ENCODE data around the gene ORAI3. TPM values are rescaled to one million over a fixed set of nuclear protein-coding genes. Genes with fewer than 3 reads are reported as not detected.

Gene ORAI3
- total and polyA plus RNA-seq, 7 experiments from 2014 or later: 6.0 to 29.8 (median 17.8) TPM

- Histone ChIP-seq H3K9me3 (ENCODE audit: control insufficient read depth in 2 of 3, low read length in 3 of 3) (peaks cover 0 to 3% (median 0%) of the 10 kb centered on the region in 3 experiments), H3K27me3 (ENCODE audit: control insufficient read depth in 2 of 2, insufficient read depth in 2 of 2, low read length in 2 of 2) (no peaks in the 10 kb centered on the region), H3K4me1 (ENCODE audit: control insufficient read depth in 2 of 2, insufficient read depth in 2 of 2, low read length in 2 of 2) (peaks cover 26 to 35% of the 10 kb centered on the region in 2 donors), H3K36me3 (ENCODE audit: control insufficient read depth in 2 of 3, insufficient read depth in 3 of 3, low read length in 3 of 3) (no peaks in the 10 kb centered on the region), H3K27ac (ENCODE audit: low read depth, low read length) (peak overlapping the region; percentile 80), H3K4me3 (ENCODE audit: low read length) (peak overlapping the region; percentile 65)
- ATAC-seq: peak; percentile 92
- CTCF ChIA-PET: interaction anchor here (0.5 to 4.1 kb wide), 11 partner anchors 9 to 1244 kb away, joined by 3 to 54 read pairs (median 4); partner anchors contain the start of gene ZNF843
- POLR2A ChIA-PET: interaction anchor here (0.6 to 4.3 kb wide), 18 partner anchors 10 to 558 kb away, joined by 3 to 67 read pairs (median 5); partner anchors contain the start of genes ARMC5, BCL7C, ZNF646 and ZNF668
- no peaks in the 10 kb centered on the region for H3K27me3 Mint-ChIP-seq
- intact Hi-C loops (cut with micrococcal nuclease): loop anchor here (1.0 to 5.0 kb wide), 6 partner anchors 9 to 140 kb away; partner anchors contain the start of genes CFAP119 (in 1 of the 2) and RNF40 (in 1 of the 2)
- peaks cover 0 to 5% (median 0%) of the 10 kb centered on the region in 11 donors for H3K9me3 Mint-ChIP-seq
- peak in 8 of 9 donors; percentile 38 to 76 (median 61) for DNase-seq
- H3K4me3 Mint-ChIP-seq: peak overlapping the region; percentile 91 to 99 (median 96)
- peak overlapping the region; percentile 90 to 99 (median 98) for H3K27ac Mint-ChIP-seq
- H3K4me1 Mint-ChIP-seq: peaks cover 18 to 43% (median 32%) of the 10 kb centered on the region in 7 donors
- H3K36me3 Mint-ChIP-seq: peaks cover 0 to 4% (median 0%) of the 10 kb centered on the region in 5 donors
These were observed 46.6 kb upstream of the ORAI3 start for GRCh38 chr16:30902029-30902972.

GRCh38 chr16:30903002-30903401 lies 45.9 kb upstream of the ORAI3 start:
- Histone ChIP-seq H3K4me1 (ENCODE audit: control insufficient read depth in 2 of 2, insufficient read depth in 2 of 2, low read length in 2 of 2) (peaks cover 26 to 35% of the 10 kb centered on the region in 2 donors), H3K4me3 (ENCODE audit: low read length) (peak overlapping the region; percentile 65), H3K36me3 (ENCODE audit: control insufficient read depth in 2 of 3, insufficient read depth in 3 of 3, low read length in 3 of 3) (no peaks in the 10 kb centered on the region), H3K27me3 (ENCODE audit: control insufficient read depth in 2 of 2, insufficient read depth in 2 of 2, low read length in 2 of 2) (no peaks in the 10 kb centered on the region), H3K9me3 (ENCODE audit: control insufficient read depth in 2 of 3, low read length in 3 of 3) (peaks cover 0 to 3% (median 0%) of the 10 kb centered on the region in 3 experiments), H3K27ac (ENCODE audit: low read depth, low read length) (peak overlapping the region; percentile 80)
- ChIA-PET POLR2A (interaction anchor here (1.0 to 4.3 kb wide), 12 partner anchors 10 to 557 kb away, joined by 3 to 67 read pairs (median 8); partner anchors contain the start of genes ARMC5, BCL7C, ZNF646 and ZNF668), CTCF (interaction anchor here (0.8 to 4.1 kb wide), 5 partner anchors 10 to 539 kb away, joined by 3 to 54 read pairs (median 9); partner anchors contain the start of gene ZNF843)
- DNase-seq: peak in 3 of 9 donors; percentile 19 to 37 (median 27)
- peaks cover 0 to 4% (median 0%) of the 10 kb centered on the region in 5 donors for H3K36me3 Mint-ChIP-seq
- intact Hi-C loops (cut with micrococcal nuclease): loop anchor here (1.0 to 5.0 kb wide), 2 partner anchors 28 to 141 kb away; partner anchors contain the start of genes CFAP119 (in 1 of the 2) and RNF40 (in 1 of the 2)
- peak overlapping the region; percentile 91 to 99 (median 96) for H3K4me3 Mint-ChIP-seq
- H3K9me3 Mint-ChIP-seq: peaks cover 0 to 5% (median 0%) of the 10 kb centered on the region in 11 donors
- peak overlapping the region; percentile 90 to 99 (median 98) for H3K27ac Mint-ChIP-seq
- no peak for ATAC-seq
- no peaks in the 10 kb centered on the region for H3K27me3 Mint-ChIP-seq
- peaks cover 25 to 45% (median 38%) of the 10 kb centered on the region in 7 donors for H3K4me1 Mint-ChIP-seq

DNA sequence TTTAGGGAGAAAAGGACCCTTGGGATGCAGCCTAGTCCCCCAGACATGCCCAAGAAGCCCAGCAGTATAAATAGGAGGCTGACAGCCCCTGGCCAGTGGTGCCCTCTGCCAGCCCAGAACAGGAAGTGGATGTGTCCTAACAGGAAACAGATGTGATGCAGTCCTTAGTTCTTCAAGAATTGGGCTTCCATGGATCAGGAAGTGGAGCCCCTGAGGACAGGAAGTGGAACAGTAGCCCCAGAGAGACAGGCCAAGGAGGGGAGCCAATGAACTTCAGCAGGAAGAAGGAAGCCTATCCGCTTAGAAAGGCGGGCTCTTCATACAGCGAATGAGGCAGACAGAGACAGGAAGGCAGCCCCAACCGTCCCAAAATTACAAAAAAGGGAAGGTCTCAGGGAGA lies 45.3 kb upstream of the ORAI3 start:
- H3K27me3 ChIP-seq (ENCODE audit: control insufficient read depth in 2 of 2, insufficient read depth in 2 of 2, low read length in 2 of 2): no peaks in the 10 kb centered on the region
- intact Hi-C loops (cut with micrococcal nuclease): loop anchor here (1.0 to 5.0 kb wide), 2 partner anchors 28 to 141 kb away; partner anchors contain the start of genes CFAP119 (in 1 of the 2) and RNF40 (in 1 of the 2)
- Mint-ChIP-seq H3K9me3 (peaks cover 0 to 5% (median 0%) of the 10 kb centered on the region in 11 donors), H3K36me3 (peaks cover 0 to 4% (median 0%) of the 10 kb centered on the region in 5 donors), H3K4me3 (peak overlapping the region; percentile 18 to 99 (median 73)), H3K27me3 (no peaks in the 10 kb centered on the region), H3K4me1 (peaks cover 26 to 47% (median 38%) of the 10 kb centered on the region in 7 donors), H3K27ac (peak overlapping the region; percentile 90 to 99 (median 96))
- peaks cover 0 to 3% (median 0%) of the 10 kb centered on the region in 3 experiments for H3K9me3 ChIP-seq (ENCODE audit: control insufficient read depth in 2 of 3, low read length in 3 of 3)
- no peak overlapping the region for H3K4me3 ChIP-seq (ENCODE audit: low read length)
- peak overlapping the region; percentile 80 for H3K27ac ChIP-seq (ENCODE audit: low read depth, low read length)
- ATAC-seq (peak; percentile 21), DNase-seq (no peak)
- POLR2A ChIA-PET: interaction anchor here (0.6 to 4.3 kb wide), 6 partner anchors 11 to 98 kb away, joined by 3 to 67 read pairs (median 10); partner anchors contain the start of gene BCL7C
- H3K4me1 ChIP-seq (ENCODE audit: control insufficient read depth in 2 of 2, insufficient read depth in 2 of 2, low read length in 2 of 2): peaks cover 26 to 38% of the 10 kb centered on the region in 2 donors
- CTCF ChIA-PET: interaction anchor here (3.8 to 4.1 kb wide), 2 partner anchors 30 to 59 kb away, joined by 23 to 54 read pairs; no protein-coding TSS in a partner anchor
- H3K36me3 ChIP-seq (ENCODE audit: control insufficient read depth in 2 of 3, insufficient read depth in 3 of 3, low read length in 3 of 3): no peaks in the 10 kb centered on the region

GRCh38 chr16:30904114-30904780 lies 44.6 kb upstream of the ORAI3 start:
- peaks cover 26 to 38% of the 10 kb centered on the region in 2 donors for H3K4me1 ChIP-seq (ENCODE audit: control insufficient read depth in 2 of 2, insufficient read depth in 2 of 2, low read length in 2 of 2)
- H3K9me3 Mint-ChIP-seq: peaks cover 0 to 5% (median 0%) of the 10 kb centered on the region in 11 donors
- no peaks in the 10 kb centered on the region for H3K27me3 Mint-ChIP-seq
- peak overlapping the region; percentile 41 to 99 (median 96) for H3K27ac Mint-ChIP-seq
- H3K4me3 ChIP-seq (ENCODE audit: low read length): no peak overlapping the region
- POLR2A ChIA-PET: interaction anchor here (0.6 to 4.3 kb wide), 7 partner anchors 9 to 99 kb away, joined by 3 to 67 read pairs (median 5); no protein-coding TSS in a partner anchor
- DNase-seq: no peak
- peaks cover 26 to 47% (median 35%) of the 10 kb centered on the region in 7 donors for H3K4me1 Mint-ChIP-seq
- H3K4me3 Mint-ChIP-seq: peak overlapping the region in 5 of 10 donors; percentile 28 to 99 (median 94)
- peaks cover 0 to 3% (median 0%) of the 10 kb centered on the region in 3 experiments for H3K9me3 ChIP-seq (ENCODE audit: control insufficient read depth in 2 of 3, low read length in 3 of 3)
- intact Hi-C loops (cut with micrococcal nuclease): loop anchor here in 1 of 2 donors (5.0 kb wide), 1 partner anchor 142 kb away; the partner anchor contains the start of genes CFAP119 and RNF40
- ATAC-seq: no peak
- CTCF ChIA-PET: interaction anchor here (0.8 to 1.9 kb wide), 2 partner anchors 13 to 59 kb away, joined by 3 to 6 read pairs; no protein-coding TSS in a partner anchor
- H3K36me3 ChIP-seq (ENCODE audit: control insufficient read depth in 2 of 3, insufficient read depth in 3 of 3, low read length in 3 of 3): no peaks in the 10 kb centered on the region
- H3K36me3 Mint-ChIP-seq: peaks cover 0 to 4% (median 0%) of the 10 kb centered on the region in 5 donors
- H3K27me3 ChIP-seq (ENCODE audit: control insufficient read depth in 2 of 2, insufficient read depth in 2 of 2, low read length in 2 of 2): no peaks in the 10 kb centered on the region
- peak overlapping the region; percentile 80 for H3K27ac ChIP-seq (ENCODE audit: low read depth, low read length)

DNA sequence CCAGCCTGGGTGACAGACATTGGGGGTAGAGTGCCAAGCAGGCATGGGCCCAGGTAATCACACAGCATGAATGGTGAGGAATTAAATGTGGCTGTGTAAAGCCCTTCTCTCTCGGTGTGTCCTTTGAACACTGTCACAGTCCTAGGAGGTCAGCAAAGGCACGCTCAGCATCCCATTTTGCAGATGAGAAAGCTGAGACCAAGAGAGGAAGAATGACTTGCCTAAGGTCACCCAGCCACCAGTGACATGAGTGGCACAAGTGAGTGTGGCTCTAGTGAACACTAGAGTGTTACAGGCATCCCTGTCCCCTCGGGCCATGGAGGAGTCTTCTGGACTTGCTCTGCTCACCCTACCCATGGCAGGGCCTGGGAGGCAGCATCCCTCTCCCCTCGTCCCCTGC lies 41.8 kb upstream of the ORAI3 start:
- Histone ChIP-seq H3K9me3 (ENCODE audit: control insufficient read depth in 2 of 3, low read length in 3 of 3) (peaks cover 0 to 3% (median 0%) of the 10 kb centered on the region in 3 experiments), H3K4me1 (ENCODE audit: control insufficient read depth in 2 of 2, insufficient read depth in 2 of 2, low read length in 2 of 2) (peaks cover 19 to 28% of the 10 kb centered on the region in 2 donors), H3K36me3 (ENCODE audit: control insufficient read depth in 2 of 3, insufficient read depth in 3 of 3, low read length in 3 of 3) (no peaks in the 10 kb centered on the region), H3K27ac (ENCODE audit: low read depth, low read length) (no peak overlapping the region), H3K4me3 (ENCODE audit: low read length) (no peak overlapping the region), H3K27me3 (ENCODE audit: control insufficient read depth in 2 of 2, insufficient read depth in 2 of 2, low read length in 2 of 2) (no peaks in the 10 kb centered on the region)
- CTCF ChIA-PET: no interaction called here
- intact Hi-C loops (cut with micrococcal nuclease): no loop called here
- no peak for ATAC-seq
- POLR2A ChIA-PET: interaction anchor here (0.6 to 2.1 kb wide), 4 partner anchors 33 to 224 kb away, joined by 3 to 11 read pairs (median 4); no protein-coding TSS in a partner anchor
- peaks cover 0 to 5% (median 0%) of the 10 kb centered on the region in 11 donors for H3K9me3 Mint-ChIP-seq
- no peak for DNase-seq
- peaks cover 0 to 4% (median 0%) of the 10 kb centered on the region in 5 donors for H3K36me3 Mint-ChIP-seq
- no peak overlapping the region for H3K27ac Mint-ChIP-seq
- H3K4me1 Mint-ChIP-seq: peaks cover 17 to 36% (median 27%) of the 10 kb centered on the region in 7 donors
- no peak overlapping the region for H3K4me3 Mint-ChIP-seq
- no peaks in the 10 kb centered on the region for H3K27me3 Mint-ChIP-seq
